COLO668 (cell line): Measurements from ENCODE around the gene PUS10.
"Not testable (repeated sequence)": the region's sequence is repeated elsewhere in the genome, so short reads cannot be mapped to it uniquely, and the experiment has no call there.

Source experiments
- DNase-seq: peaks from one replicate; lab custom pipeline; 2025; ENCODE audit not compliant: unreplicated experiment; lab: John Stamatoyannopoulos, UW

The PUS10 gene

DNA sequence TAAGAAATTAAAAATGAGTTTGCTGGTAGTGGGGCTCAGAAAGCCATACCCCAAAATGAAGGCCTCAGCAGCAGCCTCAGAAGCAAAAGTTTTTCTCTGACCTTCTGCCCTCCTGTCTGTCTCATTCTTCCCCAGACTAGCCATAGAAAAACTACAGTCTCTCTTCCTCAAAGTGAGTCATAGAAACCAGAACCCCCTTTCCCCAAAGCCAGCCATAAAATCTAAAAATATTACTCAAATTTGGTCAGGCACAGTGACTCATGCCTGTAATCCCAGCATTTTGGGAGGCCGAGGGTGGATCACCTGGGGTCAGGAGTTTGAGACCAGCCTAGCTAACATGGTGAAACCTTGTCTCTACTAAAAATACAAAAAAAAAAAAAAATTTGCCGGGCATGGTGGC, 5.8 kb downstream of the PUS10 start:
- not testable (repeated sequence) for DNase-seq

- no peak for DNase-seq
Measured at GRCh38 chr2:61011678-61012077, 6.4 kb downstream of the PUS10 start.

- DNase-seq = no peak
Measured at GRCh38 chr2:61009355-61009754, 8.7 kb downstream of the PUS10 start.

- DNase-seq = no peak
Measured at GRCh38 chr2:61006486-61007105, 11.5 kb downstream of the PUS10 start.

DNA sequence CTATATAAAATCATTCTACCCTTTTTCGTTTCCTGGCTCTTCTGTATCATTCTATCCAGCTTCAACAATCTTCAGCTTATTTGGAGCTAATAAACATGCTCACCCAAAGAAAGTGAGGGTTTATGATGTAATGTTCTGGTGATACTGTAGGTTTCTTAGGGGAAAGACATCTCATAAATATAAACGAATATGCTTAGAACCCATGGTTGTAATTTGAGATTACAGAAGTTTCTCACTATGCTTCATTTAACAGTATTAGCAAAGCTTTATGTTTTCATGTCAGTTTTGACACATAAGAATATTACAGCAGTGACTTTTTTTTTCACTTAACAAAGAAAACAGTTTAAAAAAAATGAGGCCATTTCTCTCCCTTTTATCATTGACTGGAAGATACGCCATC, 12.3 kb downstream of the PUS10 start:
- no peak for DNase-seq

DNA sequence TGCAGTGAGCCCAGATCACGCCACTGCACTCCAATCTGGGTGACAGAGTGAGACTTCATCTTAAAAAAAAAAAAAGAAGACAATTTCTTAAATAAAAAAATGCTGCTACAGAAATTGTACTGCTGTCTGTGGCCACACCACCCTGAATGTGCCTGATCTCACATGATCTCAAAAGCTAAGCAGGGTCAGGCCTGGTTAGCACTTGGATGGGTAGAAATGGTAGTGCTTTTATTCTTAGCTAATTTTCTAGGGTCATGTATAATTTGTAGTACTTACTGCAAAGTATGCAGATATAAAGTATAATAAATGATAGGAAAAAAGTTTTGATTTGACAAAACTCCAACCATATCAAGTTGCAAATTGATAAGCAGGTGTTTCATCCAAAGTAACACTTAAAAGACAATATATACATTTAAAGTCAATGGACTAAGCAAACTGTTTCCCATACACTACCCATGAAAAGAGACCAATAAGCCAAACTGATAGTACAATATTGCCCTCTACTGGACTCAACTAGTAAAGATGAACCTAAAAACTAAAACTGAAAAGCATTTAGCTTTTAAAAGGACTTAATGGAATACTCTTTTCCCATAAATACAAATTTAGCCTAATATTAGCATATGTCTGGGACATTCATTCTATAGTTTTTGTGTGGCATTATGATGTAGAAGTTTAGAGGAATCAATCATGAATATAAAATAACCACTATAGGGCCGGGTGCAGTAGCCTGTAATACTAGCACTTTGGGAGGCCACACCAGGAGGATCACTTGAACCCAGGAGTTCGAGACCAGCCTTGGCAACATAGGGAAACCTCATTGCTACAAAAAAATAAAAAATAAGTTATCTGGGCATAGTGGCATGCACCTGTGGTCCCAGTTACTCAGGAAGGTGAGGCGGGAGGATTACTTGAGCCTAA, 19.2 kb downstream of the PUS10 start:
- no peak for DNase-seq

GRCh38 chr2:60994131-60994530, 23.9 kb downstream of the PUS10 start:
- DNase-seq = no peak

DNA sequence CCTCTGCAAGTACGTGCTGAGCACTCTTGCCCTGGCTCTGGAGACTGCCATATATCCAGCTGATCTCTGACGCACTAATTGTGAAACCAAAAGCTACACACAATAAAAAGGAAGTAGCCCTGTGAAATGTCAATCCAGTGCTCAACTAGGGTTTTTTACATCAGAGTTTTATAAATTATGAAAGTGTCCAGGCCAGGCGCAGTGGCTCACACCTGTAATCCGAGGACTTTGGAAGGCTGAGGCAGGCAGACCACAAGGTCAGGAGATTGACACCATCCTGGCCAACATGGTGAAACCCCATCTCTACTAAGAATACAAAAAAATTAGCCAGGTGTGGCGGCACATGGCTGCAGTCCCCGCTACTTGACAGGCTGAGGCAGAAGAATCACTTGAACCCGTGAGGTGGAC, 25.1 kb downstream of the PUS10 start:
- DNase-seq = no peak

DNA sequence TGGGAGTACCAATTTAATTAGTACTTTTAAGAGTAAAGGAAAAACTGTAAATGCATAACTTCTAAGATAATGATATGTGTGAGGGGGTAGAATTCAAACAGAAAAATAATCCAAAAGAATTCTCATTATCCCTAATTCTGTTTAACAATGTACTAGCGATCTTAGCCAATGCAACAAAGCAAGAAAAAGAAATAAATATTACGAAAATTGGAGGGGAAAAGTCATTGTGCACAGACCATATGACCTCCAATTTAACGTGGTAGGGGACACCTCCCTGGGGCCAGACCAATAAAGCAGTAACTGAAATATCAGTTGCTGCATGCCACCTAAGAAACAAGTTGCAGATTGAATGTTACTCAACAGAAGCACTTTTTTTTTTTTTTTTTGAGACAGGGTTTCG, 26.4 kb downstream of the PUS10 start:
- DNase-seq = no peak

- DNase-seq = no peak
Measured at GRCh38 chr2:60989259-60989658, 28.8 kb downstream of the PUS10 start.

DNA sequence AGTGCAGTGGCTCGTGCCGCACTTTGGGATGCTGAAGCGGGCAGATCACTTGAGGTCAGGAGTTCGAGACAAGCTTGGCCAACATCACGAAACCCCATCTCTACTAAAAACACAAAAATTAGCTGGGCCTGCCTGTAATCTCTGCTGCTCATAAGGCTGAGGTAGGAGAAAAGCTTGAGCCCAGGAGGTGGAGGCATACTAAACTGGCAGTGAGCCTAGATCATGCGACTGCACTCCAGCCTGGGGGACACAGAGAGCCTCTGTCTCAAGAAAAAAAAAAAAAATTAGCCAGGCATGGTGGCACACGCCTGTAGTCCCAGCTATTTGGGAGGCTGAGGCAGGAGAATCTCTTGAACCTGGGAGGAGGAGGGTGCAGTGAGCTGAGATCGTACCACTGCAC, 30.4 kb downstream of the PUS10 start:
- not testable (repeated sequence) for DNase-seq

GRCh38 chr2:60987041-60987440, 31.0 kb downstream of the PUS10 start:
- DNase-seq = no peak

DNA sequence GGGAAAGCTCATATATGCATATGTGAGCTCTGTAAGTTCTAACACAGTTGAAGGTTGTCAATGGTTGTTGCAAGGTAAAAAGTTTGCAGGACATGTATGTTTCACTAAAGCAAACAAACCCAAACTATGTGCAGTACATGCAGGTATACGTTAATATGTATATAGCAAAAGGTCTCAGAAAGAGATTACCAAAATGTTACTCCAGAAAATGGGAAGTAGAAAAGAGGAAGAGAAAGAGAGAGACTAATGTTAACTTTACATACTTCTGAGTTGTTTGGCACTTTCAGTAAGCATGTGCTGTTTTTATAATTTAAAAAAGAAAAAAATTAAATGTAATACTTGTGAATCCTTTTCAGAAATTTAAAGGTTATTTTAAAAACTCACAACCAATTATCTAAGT, 33.3 kb downstream of the PUS10 start:
- no peak for DNase-seq

DNA sequence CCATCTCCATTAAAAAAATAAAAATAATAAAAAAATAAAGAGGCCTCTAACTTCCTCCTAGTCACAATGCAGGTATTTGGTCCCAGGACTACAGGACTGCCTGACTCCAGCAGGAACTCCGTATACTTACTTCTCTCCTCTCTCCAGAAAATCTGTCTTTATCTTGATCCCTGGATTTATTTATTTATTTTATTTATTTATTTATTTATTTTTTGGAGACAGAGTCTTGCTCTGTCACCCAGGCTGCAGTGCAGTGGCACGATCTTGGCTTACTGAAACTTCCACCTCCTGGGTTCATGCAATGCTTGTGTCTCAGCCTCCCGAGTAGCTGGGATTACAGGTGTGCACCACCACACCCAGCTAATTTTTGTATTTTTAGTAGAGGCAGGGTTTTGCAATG, 36.0 kb downstream of the PUS10 start:
- DNase-seq = not testable (repeated sequence)

GRCh38 chr2:60980071-60980815, 37.8 kb downstream of the PUS10 start:
- no peak for DNase-seq

DNA sequence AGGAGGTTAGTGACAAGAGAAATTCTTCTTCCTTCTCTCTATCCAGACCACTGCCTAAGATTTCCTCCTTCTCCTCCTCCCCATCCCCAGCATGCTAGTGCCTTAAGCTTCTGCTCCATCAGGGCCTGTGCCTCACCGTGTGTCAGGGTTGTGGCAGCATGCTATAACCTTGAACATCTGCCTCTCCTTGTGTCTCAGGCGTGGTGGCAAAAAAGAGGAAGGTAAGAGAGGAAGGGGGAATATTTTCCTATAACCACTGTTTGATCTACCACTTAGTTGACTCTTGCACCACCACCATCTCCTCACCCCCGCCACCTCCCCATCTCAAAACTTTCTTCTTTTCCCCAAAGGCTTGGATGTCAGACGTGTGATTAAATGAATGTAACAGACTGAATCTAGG, 38.8 kb downstream of the PUS10 start:
- DNase-seq = no peak

DNA sequence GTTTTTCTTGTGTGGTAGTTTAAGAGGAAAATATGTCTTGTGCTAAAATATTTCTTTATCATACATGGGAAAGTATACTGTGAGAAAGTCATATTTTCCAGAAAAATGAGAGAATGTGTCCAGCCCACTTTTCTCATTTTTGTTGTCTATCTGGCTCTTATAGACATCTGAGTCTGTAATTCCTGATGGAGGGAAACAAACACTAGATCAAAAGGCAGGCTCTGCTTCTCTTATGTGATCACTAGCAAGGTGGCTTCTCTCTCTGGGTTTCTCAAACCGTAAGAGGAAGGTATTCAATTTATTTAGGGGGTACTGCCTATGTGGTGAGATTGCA, 40.5 kb downstream of the PUS10 start:
- DNase-seq = no peak

DNA sequence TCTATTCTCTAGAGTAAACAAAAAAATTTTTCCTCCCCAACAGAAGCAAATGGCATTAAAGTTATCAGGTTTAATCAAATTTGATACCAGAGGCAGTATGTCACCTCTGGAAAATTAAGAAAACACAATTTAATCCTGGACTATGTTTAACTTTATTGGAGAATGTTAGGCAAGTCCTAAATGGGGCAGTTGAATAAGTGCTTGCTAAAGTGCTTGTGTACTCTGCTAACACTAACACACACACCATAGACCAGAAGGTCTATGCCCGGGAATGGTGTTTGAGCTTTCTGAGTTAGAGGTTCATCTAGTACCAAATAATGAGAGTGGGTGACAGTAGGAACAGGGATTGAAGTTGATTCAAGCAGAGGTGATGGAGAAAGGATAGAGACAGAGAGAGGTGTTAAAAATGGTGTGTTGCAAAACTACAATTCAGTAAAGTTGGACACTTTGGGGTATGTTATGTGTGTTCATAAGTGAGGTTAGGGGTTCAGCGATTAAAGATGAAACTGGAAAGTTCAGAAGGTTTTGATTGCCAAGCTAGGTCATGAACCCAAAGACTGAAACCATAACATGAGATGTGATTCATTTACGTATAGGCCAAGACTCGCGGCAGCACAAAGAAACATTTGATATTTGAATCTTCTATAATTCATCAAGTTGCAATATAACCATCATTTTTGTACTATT, 41.0 kb downstream of the PUS10 start:
- DNase-seq = no peak

- no peak for DNase-seq
Measured at GRCh38 chr2:60976256-60976850, 41.7 kb downstream of the PUS10 start.

GRCh38 chr2:60974652-60975051, 43.4 kb downstream of the PUS10 start:
- DNase-seq = no peak

DNA sequence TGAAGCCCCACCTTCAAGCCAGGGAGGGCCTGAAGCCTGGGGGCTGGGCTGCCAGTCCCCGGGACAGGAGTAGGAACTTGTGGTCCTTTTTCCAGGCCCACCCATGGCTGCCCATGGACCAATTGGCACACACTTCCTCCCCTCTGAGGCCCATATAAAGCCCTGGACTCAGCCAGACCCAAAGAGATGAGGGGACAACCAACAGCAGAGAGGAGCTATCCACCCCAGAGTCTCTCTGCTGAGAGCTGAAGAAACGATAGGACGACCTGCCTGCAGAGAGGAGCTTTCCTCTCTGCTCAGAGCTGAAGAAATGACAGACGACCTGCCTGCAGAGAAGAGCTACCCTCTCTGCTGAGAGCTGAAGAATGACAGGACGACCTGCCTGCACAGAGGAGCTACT, 44.4 kb downstream of the PUS10 start:
- DNase-seq = no peak
